Caco-2 (cell line): ENCODE data around the gene NUDT3. TPM values are rescaled to one million over a fixed set of nuclear protein-coding genes. Genes with fewer than 3 reads are reported as not detected.
"Not testable (repeated sequence)": the region's sequence is repeated elsewhere in the genome, so short reads cannot be mapped to it uniquely, and the experiment has no call there.

ENCODE experiments used
- BruUV-seq: library from RNA; stranded (reverse); fragments of 400-500 nt; replicated peaks from 2 replicates; lab custom pipeline; 2021; lab: Mats Ljungman, UMichigan
- CTCF ChIA-PET: fragments of 300-600 bp; sonication (Branson Sonifier 250); formaldehyde crosslinking; loops from one replicate; lab custom pipeline; 2022; ENCODE audit warnings: antibody characterized with exemption; lab: Charles Lee
- POLR2A ChIA-PET: fragments of 300-600 bp; sonication (Branson Sonifier 250); formaldehyde crosslinking; loops from one replicate; lab custom pipeline; 2022; ENCODE audit warnings: antibody characterized with exemption; lab: Charles Lee
- DNase-seq, 2 experiments: peaks; one replicate each; pipeline versions ENCODE4 v3.0.0 to v3.0.0-alpha.2; 2020 to 2022
- H3K27me3 ChIP-seq: replicated peaks from 2 replicates; pipeline ENCODE4 v1.6.0; 2011; ENCODE audit warnings: low read length; ENCODE audit not compliant: control insufficient read depth, insufficient read depth
- H3K36me3 ChIP-seq: 2 replicates; pipeline ENCODE4 v1.5.1; 2011; ENCODE audit warnings: low read length; ENCODE audit not compliant: control insufficient read depth, insufficient read depth
- H3K4me1 ChIP-seq: fragments of 250-450 bp; sonication (Bioruptor Pico); 2 replicates; pipeline ENCODE4 v1.5.1; 2020; ENCODE audit warnings: mild to moderate bottlenecking
- H3K4me3 ChIP-seq: 2 replicates; pipeline ENCODE4 v1.5.1; 2011; ENCODE audit warnings: low read depth, mild to moderate bottlenecking, control low read depth, low read length
- H3K9me3 ChIP-seq: fragments of 250-450 bp; sonication (Bioruptor Pico); 2 replicates; pipeline ENCODE4 v1.5.1; 2020; ENCODE audit warnings: mild to moderate bottlenecking, moderate library complexity
- H3K27ac Mint-ChIP-seq: one replicate; pipeline ENCODE4 v1.8.0; 2022; ENCODE audit warnings: mixed read lengths; ENCODE audit not compliant: unreplicated experiment
- H3K27me3 Mint-ChIP-seq: one replicate; pipeline ENCODE4 v1.8.0; 2022; ENCODE audit warnings: mixed read lengths; ENCODE audit not compliant: insufficient read depth, unreplicated experiment
- H3K36me3 Mint-ChIP-seq: one replicate; pipeline ENCODE4 v1.8.0; 2022; ENCODE audit warnings: mild to moderate bottlenecking, mixed read lengths; ENCODE audit not compliant: insufficient read depth, unreplicated experiment
- H3K4me1 Mint-ChIP-seq: one replicate; pipeline ENCODE4 v1.8.0; 2022; ENCODE audit warnings: low read depth, mixed read lengths; ENCODE audit not compliant: unreplicated experiment
- H3K4me3 Mint-ChIP-seq: one replicate; pipeline ENCODE4 v1.8.0; 2022; ENCODE audit warnings: mild to moderate bottlenecking, moderate library complexity, mixed read lengths; ENCODE audit not compliant: unreplicated experiment
- H3K9me3 Mint-ChIP-seq: one replicate; pipeline ENCODE4 v1.8.0; 2022; ENCODE audit warnings: mixed read lengths; ENCODE audit not compliant: unreplicated experiment
- intact Hi-C: fragments of 100-400 bp; cut with micrococcal nuclease; formaldehyde crosslinking; loops from one replicate; pipeline ENCODE4 v1.10.0; 2022; ENCODE audit not compliant: unreplicated experiment
- total RNA-seq: library from RNA; stranded (reverse); gene quantifications from 2 replicates; pipeline ENCODE4 v1.2.3, GENCODE V29; 2022
- TF ChIP-seq, protein P1 (sequence below), 2 experiments: fragments of 200-600 bp in 1 of 2; IDR thresholded peaks; 1 replicate in 1 of 2; 2 replicates in 1 of 2; pipeline versions ENCODE4 v1.5.1 to v1.8.0; 2011 to 2022; ENCODE audit warnings: antibody characterized with exemption in 1 of 2, control low read depth in 1 of 2, inconsistent platforms in 1 of 2, low read depth in 1 of 2, low read length in 1 of 2, mild to moderate bottlenecking in 1 of 2, moderate library complexity in 1 of 2; ENCODE audit not compliant: insufficient read depth in 1 of 2, severe bottlenecking in 1 of 2, unreplicated experiment in 1 of 2

NUDT3 gene
- total RNA-seq, 1 experiment from 2014 or later: 22.9 TPM

DNA sequence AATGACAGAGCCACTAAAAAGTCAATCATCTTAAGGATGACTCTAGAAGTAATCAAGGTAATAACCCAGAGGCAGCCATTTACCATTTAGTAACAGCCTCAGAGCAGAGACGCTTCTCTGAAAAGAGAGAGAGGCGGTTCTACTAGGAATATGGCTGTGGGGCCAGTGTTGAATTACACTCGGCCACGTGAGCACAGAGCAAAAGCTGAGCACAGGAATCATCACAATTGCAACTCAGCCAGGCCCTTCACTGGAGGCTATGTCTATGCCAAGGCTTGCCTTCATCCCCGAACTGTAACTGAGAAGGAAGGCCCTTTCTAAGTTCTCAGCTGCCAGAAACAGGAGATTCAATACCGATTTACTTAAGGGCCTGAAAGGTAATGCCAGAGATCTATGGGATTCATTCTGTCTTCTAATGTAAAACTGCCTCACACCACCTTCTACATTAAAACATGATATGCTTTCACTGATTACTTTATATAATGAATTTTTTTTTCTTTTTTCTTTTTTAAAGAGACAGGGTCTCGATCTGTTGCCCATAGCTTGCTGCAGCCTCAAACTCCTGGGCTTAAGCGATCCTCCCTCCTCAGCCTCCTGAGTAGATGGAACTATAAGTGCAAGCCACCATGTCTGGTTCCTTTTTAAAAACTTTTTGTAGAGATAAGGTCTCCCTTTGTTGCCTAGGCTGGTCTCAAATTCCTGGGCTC lies 67.6 kb downstream of the NUDT3 start:
- BruUV-seq: no TSS peak
- TF ChIP-seq, protein P1, sequence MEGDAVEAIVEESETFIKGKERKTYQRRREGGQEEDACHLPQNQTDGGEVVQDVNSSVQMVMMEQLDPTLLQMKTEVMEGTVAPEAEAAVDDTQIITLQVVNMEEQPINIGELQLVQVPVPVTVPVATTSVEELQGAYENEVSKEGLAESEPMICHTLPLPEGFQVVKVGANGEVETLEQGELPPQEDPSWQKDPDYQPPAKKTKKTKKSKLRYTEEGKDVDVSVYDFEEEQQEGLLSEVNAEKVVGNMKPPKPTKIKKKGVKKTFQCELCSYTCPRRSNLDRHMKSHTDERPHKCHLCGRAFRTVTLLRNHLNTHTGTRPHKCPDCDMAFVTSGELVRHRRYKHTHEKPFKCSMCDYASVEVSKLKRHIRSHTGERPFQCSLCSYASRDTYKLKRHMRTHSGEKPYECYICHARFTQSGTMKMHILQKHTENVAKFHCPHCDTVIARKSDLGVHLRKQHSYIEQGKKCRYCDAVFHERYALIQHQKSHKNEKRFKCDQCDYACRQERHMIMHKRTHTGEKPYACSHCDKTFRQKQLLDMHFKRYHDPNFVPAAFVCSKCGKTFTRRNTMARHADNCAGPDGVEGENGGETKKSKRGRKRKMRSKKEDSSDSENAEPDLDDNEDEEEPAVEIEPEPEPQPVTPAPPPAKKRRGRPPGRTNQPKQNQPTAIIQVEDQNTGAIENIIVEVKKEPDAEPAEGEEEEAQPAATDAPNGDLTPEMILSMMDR (IDR thresholded peaks at IDR 0.05; ENCODE audit: insufficient read depth in 1 of 2, low read depth in 1 of 2, low read length in 1 of 2, severe bottlenecking in 1 of 2, unreplicated experiment in 1 of 2): no peak
- Mint-ChIP-seq H3K27ac (no peak overlapping the region), H3K4me3 (no peak overlapping the region), H3K4me1 (peaks cover 31% of the 10 kb centered on the region), H3K36me3 (peaks cover under 1% of the 10 kb centered on the region), H3K9me3 (no peaks in the 10 kb centered on the region), H3K27me3 (no peaks in the 10 kb centered on the region)
- POLR2A ChIA-PET: no interaction called here
- intact Hi-C loops: no loop called here
- Histone ChIP-seq H3K4me3 (no peak overlapping the region), H3K9me3 (no peaks in the 10 kb centered on the region), H3K36me3 (no peaks in the 10 kb centered on the region), H3K27me3 (no peaks in the 10 kb centered on the region), H3K4me1 (peaks cover 38% of the 10 kb centered on the region)
- CTCF ChIA-PET: interaction anchor here (0.5 kb wide), 1 partner anchor 172 kb away, joined by 4 read pairs; no protein-coding TSS in a partner anchor
- DNase-seq: no peak

DNA sequence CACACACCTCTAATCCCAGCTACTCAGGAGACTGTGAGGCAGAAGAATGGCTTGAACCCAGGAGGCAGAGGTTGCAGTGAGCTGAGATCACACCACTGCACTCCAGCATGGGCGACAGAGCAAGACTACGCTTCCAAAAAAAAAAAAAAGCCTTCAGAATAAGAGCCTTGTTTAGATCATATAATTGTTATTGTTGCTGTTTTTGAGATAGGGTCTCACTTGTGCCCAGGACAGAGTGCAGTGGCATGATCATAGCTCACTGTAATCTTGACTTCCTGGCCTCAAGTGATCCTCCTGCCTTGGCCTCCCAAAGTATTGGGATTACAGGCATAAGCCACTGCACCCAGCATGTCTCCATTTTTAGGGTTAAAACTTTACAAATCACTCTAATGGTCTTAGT lies 68.2 kb downstream of the NUDT3 start:
- BruUV-seq, CTCF ChIA-PET, H3K27ac Mint-ChIP-seq, H3K4me3 Mint-ChIP-seq, DNase-seq, POLR2A ChIA-PET, H3K9me3 Mint-ChIP-seq, intact Hi-C loops, H3K36me3 Mint-ChIP-seq, H3K27me3 Mint-ChIP-seq, H3K4me3 ChIP-seq, H3K36me3 ChIP-seq, H3K9me3 ChIP-seq, H3K27me3 ChIP-seq: not testable (repeated sequence)
- peaks cover 38% of the 10 kb centered on the region for H3K4me1 Mint-ChIP-seq
- H3K4me1 ChIP-seq: peaks cover 45% of the 10 kb centered on the region

DNA sequence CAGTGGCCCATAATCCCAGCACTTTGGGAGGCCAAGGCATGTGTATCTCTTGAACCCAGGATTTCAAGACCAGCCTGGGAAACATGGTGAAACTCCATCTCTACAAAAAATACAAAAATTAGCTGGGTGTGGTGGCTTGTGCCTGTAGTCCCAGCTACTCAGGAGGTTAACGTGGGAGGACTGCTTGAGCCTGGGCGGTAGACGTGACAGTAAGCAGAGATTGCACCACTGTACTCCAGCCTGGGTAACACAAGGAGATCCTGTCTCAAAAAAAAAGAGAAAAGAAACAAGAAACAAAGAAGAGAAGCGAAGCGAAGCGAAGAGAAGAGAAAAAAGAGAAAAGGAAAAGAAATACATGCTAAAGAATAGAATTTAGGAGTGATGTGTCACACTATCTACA lies 69.2 kb downstream of the NUDT3 start:
- no peaks in the 10 kb centered on the region for H3K27me3 Mint-ChIP-seq
- H3K27ac Mint-ChIP-seq: no peak overlapping the region
- CTCF ChIA-PET: no interaction called here
- H3K36me3 Mint-ChIP-seq: peaks cover 5% of the 10 kb centered on the region
- H3K4me1 Mint-ChIP-seq: peaks cover 47% of the 10 kb centered on the region
- H3K27me3 ChIP-seq: no peaks in the 10 kb centered on the region
- H3K36me3 ChIP-seq: no peaks in the 10 kb centered on the region
- intact Hi-C loops: no loop called here
- TF ChIP-seq, protein P1 (IDR thresholded peaks at IDR 0.05; ENCODE audit: insufficient read depth in 1 of 2, low read depth in 1 of 2, low read length in 1 of 2, severe bottlenecking in 1 of 2, unreplicated experiment in 1 of 2): no peak
- no peaks in the 10 kb centered on the region for H3K9me3 ChIP-seq
- no peak overlapping the region for H3K4me3 ChIP-seq
- no peak overlapping the region for H3K4me3 Mint-ChIP-seq
- H3K9me3 Mint-ChIP-seq: no peaks in the 10 kb centered on the region
- BruUV-seq: no TSS peak
- DNase-seq: no peak
- peaks cover 54% of the 10 kb centered on the region for H3K4me1 ChIP-seq
- POLR2A ChIA-PET: no interaction called here
